Parathyroid adenoma (tissue), 2 donors: ENCODE measurements around the gene ARSB.

Experiments used
- H2AFZ ChIP-seq: fragments of 300-600 bp; sonication (generic); one replicate; pipeline ENCODE4 v1.7.0; 2017; ENCODE audit warnings: antibody characterized with exemption, mild to moderate bottlenecking
- H3K27ac ChIP-seq: fragments of 300-600 bp; sonication (generic); one replicate; pipeline ENCODE4 v1.7.0; 2017
- H3K27me3 ChIP-seq: fragments of 300-600 bp; sonication (generic); one replicate; pipeline ENCODE4 v1.7.0; 2017; ENCODE audit warnings: low read length; ENCODE audit not compliant: control insufficient read depth, insufficient read depth
- H3K36me3 ChIP-seq: fragments of 300-600 bp; sonication (generic); one replicate; pipeline ENCODE4 v1.7.0; 2017; ENCODE audit warnings: low read length; ENCODE audit not compliant: control insufficient read depth, insufficient read depth
- H3K4me1 ChIP-seq: fragments of 300-600 bp; sonication (generic); one replicate; pipeline ENCODE4 v1.7.0; 2017; ENCODE audit warnings: control low read depth
- H3K4me2 ChIP-seq: fragments of 300-600 bp; sonication (generic); one replicate; pipeline ENCODE4 v1.7.0; 2017; ENCODE audit warnings: low read length
- H3K4me3 ChIP-seq: fragments of 300-600 bp; sonication (generic); one replicate; pipeline ENCODE4 v1.7.0; 2017; ENCODE audit warnings: low read depth, low read length
- H3K79me2 ChIP-seq: fragments of 300-600 bp; sonication (generic); one replicate; pipeline ENCODE4 v1.7.0; 2017; ENCODE audit warnings: control low read depth
- H3K9ac ChIP-seq: fragments of 300-600 bp; sonication (generic); one replicate; pipeline ENCODE4 v1.7.0; 2017; ENCODE audit warnings: mild to moderate bottlenecking
- H3K9me3 ChIP-seq: fragments of 300-600 bp; sonication (generic); one replicate; pipeline ENCODE4 v1.7.0; 2017; ENCODE audit warnings: low read length; ENCODE audit not compliant: control insufficient read depth
- TF ChIP-seq, protein P1 (sequence below): fragments of 300-600 bp; sonication (generic); IDR thresholded peaks from one replicate; pipeline ENCODE4 v1.7.0; 2017; ENCODE audit warnings: antibody characterized with exemption, mild to moderate bottlenecking
- donor health status: primary hyperparathyroidism.

The ARSB gene

DNA sequence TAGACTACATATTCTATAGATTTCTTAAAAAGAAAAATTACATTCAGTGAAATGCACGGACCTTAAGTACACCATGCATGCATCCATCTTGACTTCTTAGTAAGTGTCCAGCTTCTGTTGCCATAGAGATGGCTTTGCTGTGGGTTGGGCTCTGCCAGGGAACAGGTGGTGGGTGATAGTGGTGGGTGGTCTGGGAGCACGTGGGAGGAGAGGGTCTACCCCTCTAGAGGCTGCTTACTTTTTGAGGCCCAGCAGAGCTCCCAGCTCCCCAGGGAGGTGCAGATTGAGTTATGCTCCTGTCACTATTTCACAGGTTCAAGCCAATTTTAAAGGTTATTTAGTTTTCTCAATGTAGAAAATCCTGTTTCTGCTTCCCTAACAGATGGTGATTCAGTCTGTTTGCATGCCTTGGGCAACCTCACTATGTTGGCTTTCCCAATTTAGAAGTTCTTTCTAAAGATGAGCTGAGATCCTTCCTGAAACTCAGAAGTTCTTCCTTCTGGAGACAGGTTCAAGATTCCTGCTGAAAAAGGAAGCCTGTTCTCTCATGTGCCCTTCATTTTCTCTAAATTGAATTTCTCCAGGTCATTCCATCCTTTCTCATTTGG lies 229.2 kb downstream of the ARSB start:
- Histone ChIP-seq H3K4me1 (no peaks in the 10 kb centered on the region), H3K9ac (no peak overlapping the region), H3K9me3 (no peaks in the 10 kb centered on the region), H3K36me3 (no peaks in the 10 kb centered on the region), H2AFZ (no peak overlapping the region), H3K27ac (no peak overlapping the region), H3K27me3 (no peaks in the 10 kb centered on the region), H3K79me2 (no peaks in the 10 kb centered on the region), H3K4me3 (no peak overlapping the region), H3K4me2 (no peak overlapping the region)
- TF ChIP-seq, protein P1, sequence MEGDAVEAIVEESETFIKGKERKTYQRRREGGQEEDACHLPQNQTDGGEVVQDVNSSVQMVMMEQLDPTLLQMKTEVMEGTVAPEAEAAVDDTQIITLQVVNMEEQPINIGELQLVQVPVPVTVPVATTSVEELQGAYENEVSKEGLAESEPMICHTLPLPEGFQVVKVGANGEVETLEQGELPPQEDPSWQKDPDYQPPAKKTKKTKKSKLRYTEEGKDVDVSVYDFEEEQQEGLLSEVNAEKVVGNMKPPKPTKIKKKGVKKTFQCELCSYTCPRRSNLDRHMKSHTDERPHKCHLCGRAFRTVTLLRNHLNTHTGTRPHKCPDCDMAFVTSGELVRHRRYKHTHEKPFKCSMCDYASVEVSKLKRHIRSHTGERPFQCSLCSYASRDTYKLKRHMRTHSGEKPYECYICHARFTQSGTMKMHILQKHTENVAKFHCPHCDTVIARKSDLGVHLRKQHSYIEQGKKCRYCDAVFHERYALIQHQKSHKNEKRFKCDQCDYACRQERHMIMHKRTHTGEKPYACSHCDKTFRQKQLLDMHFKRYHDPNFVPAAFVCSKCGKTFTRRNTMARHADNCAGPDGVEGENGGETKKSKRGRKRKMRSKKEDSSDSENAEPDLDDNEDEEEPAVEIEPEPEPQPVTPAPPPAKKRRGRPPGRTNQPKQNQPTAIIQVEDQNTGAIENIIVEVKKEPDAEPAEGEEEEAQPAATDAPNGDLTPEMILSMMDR, result no peak

DNA sequence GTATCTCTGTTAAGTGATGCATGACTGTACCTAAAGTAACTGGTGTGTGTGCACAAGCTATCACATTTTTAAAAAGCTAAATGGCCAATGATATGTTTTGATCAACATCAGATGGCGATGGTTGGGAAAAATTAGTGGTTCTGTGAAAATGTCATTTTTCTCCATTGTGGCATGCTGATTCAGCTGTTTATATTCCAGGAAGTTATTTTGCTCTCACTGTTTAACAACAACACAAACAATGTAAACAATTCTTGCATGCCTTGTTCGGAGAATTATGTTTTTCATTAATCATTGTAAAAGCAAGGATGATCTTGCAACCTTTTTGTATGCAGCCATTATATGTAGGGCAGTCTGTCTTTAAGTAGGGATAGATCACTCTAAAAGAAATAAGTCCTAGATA lies 230.5 kb downstream of the ARSB start:
- Histone ChIP-seq H3K9ac (no peak overlapping the region), H3K9me3 (no peaks in the 10 kb centered on the region), H2AFZ (no peak overlapping the region), H3K4me1 (no peaks in the 10 kb centered on the region), H3K4me2 (no peak overlapping the region), H3K79me2 (no peaks in the 10 kb centered on the region), H3K27me3 (no peaks in the 10 kb centered on the region), H3K4me3 (no peak overlapping the region), H3K36me3 (no peaks in the 10 kb centered on the region), H3K27ac (no peak overlapping the region)
- TF ChIP-seq, protein P1, result no peak

DNA sequence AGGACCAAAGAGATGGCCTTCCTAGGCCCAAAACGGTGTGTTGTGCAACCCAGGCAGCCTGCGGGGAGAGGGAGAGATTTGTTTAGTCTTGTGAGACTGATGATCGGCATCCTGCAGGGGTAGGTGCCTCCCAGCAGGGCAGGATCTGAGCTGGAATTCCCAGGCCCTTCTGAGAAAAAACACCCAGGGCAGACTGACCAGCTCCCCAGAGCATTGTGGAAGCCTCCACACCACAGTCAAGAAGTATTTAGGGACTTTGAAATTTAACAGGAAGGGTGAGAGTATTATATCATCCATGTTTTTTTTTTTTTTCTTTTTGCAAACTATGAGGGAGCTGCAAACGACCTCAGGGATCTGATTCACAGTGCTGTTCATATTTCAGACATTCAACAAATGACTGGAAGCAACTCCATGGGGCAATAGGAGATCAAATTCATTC lies 232.0 kb downstream of the ARSB start:
- no peak overlapping the region for H3K4me3 ChIP-seq
- H2AFZ ChIP-seq, result no peak overlapping the region
- no peaks in the 10 kb centered on the region for H3K79me2 ChIP-seq
- H3K27me3 ChIP-seq, result no peaks in the 10 kb centered on the region
- TF ChIP-seq, protein P1, result no peak
- no peaks in the 10 kb centered on the region for H3K9me3 ChIP-seq
- no peak overlapping the region for H3K9ac ChIP-seq
- H3K36me3 ChIP-seq, result no peaks in the 10 kb centered on the region
- H3K4me1 ChIP-seq, result no peaks in the 10 kb centered on the region
- H3K27ac ChIP-seq, result no peak overlapping the region
- no peak overlapping the region for H3K4me2 ChIP-seq

DNA sequence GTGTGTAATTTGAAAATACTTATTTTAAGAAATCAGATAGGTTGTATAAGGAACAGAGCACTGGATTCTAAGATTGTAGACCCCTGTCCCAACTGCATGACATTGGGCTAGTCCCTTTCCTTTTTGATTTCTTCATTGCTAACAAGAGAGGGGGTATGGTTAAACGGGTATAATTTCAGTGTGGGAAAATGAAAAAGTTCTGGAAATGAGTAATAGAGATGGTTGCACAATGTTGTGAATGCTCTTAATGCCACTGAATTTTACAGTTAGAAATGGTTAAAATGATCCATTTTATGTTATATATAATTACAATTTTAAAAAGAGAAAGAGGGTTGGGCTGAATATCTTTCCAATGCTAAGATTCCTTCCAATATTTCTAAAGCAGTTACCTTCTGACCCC lies 233.2 kb downstream of the ARSB start:
- Histone ChIP-seq H3K27me3 (no peaks in the 10 kb centered on the region), H3K4me2 (no peak overlapping the region), H3K79me2 (no peaks in the 10 kb centered on the region), H3K4me3 (no peak overlapping the region), H3K9ac (no peak overlapping the region), H3K4me1 (no peaks in the 10 kb centered on the region), H3K27ac (no peak overlapping the region), H3K9me3 (no peaks in the 10 kb centered on the region), H3K36me3 (no peaks in the 10 kb centered on the region), H2AFZ (no peak overlapping the region)
- TF ChIP-seq, protein P1, result no peak

DNA sequence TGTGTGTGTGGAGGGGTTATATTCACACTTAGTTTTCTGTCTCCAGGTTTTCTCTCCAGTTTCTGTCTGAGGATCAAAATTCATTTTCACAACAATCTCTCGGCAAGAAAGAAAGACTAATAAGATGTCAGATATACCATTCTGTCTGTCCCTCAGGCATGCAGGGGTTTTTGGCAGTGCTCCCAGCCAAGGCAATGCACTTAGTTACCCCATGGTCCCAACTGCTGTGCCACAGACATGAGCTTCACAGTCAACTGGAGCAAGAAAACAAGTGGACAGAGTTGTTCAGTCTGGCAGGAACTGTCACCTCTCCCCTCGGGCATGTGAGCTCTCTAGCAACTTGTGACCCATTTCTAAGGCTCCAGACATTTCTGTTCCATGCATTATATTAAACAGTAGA lies 234.8 kb downstream of the ARSB start:
- Histone ChIP-seq H3K4me1 (no peaks in the 10 kb centered on the region), H3K4me3 (no peak overlapping the region), H3K4me2 (no peak overlapping the region), H2AFZ (no peak overlapping the region), H3K9ac (no peak overlapping the region), H3K79me2 (no peaks in the 10 kb centered on the region), H3K27ac (no peak overlapping the region), H3K27me3 (no peaks in the 10 kb centered on the region), H3K9me3 (no peaks in the 10 kb centered on the region), H3K36me3 (no peaks in the 10 kb centered on the region)
- TF ChIP-seq, protein P1, result no peak
